ENCODE measurements around the gene KCNAB3.

KCNAB3 gene

GRCh38 chr17:7903154-7904103 lies 26.2 kb downstream of the KCNAB3 start:
- H3K27ac ChIP-seq: no peak overlapping the region
- TF ChIP-seq, protein P1, sequence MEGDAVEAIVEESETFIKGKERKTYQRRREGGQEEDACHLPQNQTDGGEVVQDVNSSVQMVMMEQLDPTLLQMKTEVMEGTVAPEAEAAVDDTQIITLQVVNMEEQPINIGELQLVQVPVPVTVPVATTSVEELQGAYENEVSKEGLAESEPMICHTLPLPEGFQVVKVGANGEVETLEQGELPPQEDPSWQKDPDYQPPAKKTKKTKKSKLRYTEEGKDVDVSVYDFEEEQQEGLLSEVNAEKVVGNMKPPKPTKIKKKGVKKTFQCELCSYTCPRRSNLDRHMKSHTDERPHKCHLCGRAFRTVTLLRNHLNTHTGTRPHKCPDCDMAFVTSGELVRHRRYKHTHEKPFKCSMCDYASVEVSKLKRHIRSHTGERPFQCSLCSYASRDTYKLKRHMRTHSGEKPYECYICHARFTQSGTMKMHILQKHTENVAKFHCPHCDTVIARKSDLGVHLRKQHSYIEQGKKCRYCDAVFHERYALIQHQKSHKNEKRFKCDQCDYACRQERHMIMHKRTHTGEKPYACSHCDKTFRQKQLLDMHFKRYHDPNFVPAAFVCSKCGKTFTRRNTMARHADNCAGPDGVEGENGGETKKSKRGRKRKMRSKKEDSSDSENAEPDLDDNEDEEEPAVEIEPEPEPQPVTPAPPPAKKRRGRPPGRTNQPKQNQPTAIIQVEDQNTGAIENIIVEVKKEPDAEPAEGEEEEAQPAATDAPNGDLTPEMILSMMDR (IDR thresholded peaks at IDR 0.05): no peak
- DNase-seq (ENCODE audit: low spot score): no peak
- H3K4me3 ChIP-seq: no peak overlapping the region

DNA sequence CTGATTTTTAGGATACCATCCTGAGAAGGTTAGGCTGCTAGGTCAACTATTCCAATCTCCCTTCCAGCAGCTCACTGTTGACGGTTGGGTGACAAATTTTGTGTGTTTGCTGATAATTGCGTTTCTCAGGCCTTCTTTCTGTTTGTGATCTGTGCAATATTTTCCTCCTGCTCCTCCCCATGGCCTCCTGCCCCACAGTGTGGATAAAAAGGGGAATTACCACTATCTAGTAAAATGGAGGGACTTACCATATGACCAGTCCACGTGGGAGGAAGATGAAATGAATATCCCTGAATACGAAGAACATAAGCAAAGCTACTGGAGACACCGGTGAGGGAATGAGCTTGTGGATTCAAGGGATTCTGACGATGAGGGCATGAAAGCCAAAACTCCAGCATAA lies 31.9 kb downstream of the KCNAB3 start:
- TF ChIP-seq, protein P1 (IDR thresholded peaks at IDR 0.05): no peak
- peak; percentile 60 for DNase-seq (ENCODE audit: low spot score)
- no peak overlapping the region for H3K4me3 ChIP-seq
- no peak overlapping the region for H3K27ac ChIP-seq

DNA sequence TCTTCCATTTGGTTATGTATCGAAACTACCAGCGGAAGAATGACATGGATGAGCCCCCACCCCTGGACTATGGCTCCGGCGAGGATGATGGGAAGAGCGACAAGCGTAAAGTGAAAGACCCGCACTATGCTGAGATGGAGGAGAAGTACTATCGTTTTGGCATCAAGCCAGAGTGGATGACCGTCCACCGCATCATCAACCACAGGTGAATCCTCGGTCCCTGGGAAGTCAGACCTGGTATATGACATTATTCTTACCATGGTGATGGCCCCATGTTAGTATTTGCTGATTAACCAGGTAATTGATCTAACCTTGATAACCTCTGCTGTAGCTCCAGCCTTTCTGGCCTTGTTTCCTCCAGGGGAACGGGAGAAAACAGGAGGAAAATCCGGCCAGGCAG lies 32.6 kb downstream of the KCNAB3 start:
- TF ChIP-seq, protein P1 (IDR thresholded peaks at IDR 0.05): no peak
- Histone ChIP-seq H3K4me3 (no peak overlapping the region), H3K27ac (no peak overlapping the region)
- peak; percentile 43 for DNase-seq (ENCODE audit: low spot score)

- H3K27ac ChIP-seq: no peak overlapping the region
- DNase-seq (ENCODE audit: low spot score): peak; percentile 3
- H3K4me3 ChIP-seq: no peak overlapping the region
- TF ChIP-seq, protein P1 (IDR thresholded peaks at IDR 0.05): no peak
Observed at GRCh38 chr17:7894866-7895265, 34.8 kb downstream of the KCNAB3 start.

DNA sequence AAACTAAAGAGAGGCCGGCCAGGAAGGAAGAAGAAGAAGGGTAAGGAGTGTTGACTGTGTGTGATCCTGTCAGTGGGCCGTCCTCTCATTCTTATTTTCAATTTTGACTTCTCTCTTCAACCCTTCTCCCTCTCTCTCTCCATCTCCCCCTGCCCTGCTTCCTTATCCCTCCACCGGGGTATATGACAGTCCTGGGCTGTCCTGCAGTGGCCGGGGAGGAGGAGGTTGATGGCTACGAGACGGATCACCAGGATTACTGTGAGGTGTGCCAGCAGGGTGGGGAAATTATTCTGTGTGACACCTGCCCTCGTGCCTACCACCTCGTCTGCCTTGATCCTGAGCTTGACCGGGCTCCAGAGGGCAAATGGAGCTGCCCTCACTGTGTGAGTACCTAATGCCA lies 35.4 kb downstream of the KCNAB3 start:
- TF ChIP-seq, protein P1 (IDR thresholded peaks at IDR 0.05): no peak
- no peak overlapping the region for H3K27ac ChIP-seq
- no peak overlapping the region for H3K4me3 ChIP-seq
- peak; percentile 40 for DNase-seq (ENCODE audit: low spot score)

DNA sequence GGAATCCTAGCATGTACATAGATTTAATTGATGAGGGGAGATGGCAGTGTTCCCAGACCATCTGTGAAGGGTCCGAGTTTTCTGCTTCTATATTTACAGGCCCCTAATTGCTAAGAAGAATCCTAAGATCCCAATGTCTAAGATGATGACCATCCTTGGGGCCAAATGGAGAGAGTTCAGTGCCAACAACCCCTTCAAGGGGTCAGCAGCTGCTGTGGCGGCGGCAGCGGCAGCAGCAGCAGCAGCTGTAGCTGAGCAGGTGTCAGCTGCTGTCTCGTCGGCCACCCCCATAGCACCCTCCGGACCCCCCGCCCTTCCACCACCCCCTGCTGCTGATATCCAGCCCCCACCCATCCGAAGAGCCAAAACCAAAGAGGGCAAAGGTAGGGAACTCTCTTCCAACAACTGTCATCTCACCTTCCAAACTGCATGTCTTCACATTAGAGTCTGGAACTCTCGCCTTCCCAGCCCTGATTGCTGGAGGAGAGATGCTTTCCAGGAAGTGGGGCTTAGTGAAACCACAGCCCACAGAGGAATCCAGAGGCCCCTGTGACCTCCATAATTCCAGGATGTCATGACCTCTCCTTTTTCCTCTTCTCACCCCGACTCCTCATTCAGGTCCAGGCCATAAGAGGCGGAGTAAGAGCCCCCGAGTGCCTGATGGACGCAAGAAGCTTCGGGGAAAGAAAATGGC lies 36.3 kb downstream of the KCNAB3 start:
- H3K27ac ChIP-seq: no peak overlapping the region
- no peak overlapping the region for H3K4me3 ChIP-seq
- TF ChIP-seq, protein P1 (IDR thresholded peaks at IDR 0.05): no peak
- no peak for DNase-seq (ENCODE audit: low spot score)
